Esophagus squamous epithelium (tissue), 5 donors: ENCODE data around the gene DCDC2C. TPM values are rescaled to one million over a fixed set of nuclear protein-coding genes. Genes with fewer than 3 reads are reported as not detected.

Experiments used
- DNase-seq: peaks from one replicate; lab custom pipeline; 2025; lab: John Stamatoyannopoulos, UW
- H3K27ac ChIP-seq, 4 donors: fragments of 200-600 bp; sonication (generic); one replicate each; pipeline ENCODE4 v1.5.1; 2016 to 2019; ENCODE audit warnings: mild to moderate bottlenecking in 1 of 4
- H3K27me3 ChIP-seq, 4 donors: fragments of 200-600 bp; sonication (generic); 1 replicate in 3 of 4; 2 replicates in 1 of 4; pipeline versions ENCODE4 v1.5.1 to v1.6.0; 2017 to 2021; ENCODE audit warnings: antibody characterized with exemption in 1 of 4
- H3K36me3 ChIP-seq, 3 donors: fragments of 200-600 bp; sonication (generic); one replicate each; pipeline ENCODE4 v1.5.1; 2016 to 2019
- H3K4me1 ChIP-seq, 3 donors: fragments of 200-600 bp; sonication (generic); one replicate each; pipeline ENCODE4 v1.5.1; 2017 to 2019
- H3K4me3 ChIP-seq, 4 donors: fragments of 200-600 bp; sonication (generic); 1 replicate in 3 of 4; 2 replicates in 1 of 4; pipeline ENCODE4 v1.5.1; 2016 to 2019; ENCODE audit warnings: mild to moderate bottlenecking in 2 of 4, moderate library complexity in 1 of 4
- H3K9me3 ChIP-seq, 3 donors: fragments of 200-600 bp; sonication (generic); one replicate each; pipeline ENCODE4 v1.5.1; 2016 to 2019
- POLR2A ChIP-seq, 4 donors: fragments of 450-650 bp; IDR thresholded peaks; one replicate each; pipeline ENCODE4 v1.6.1; 2017; ENCODE audit warnings: antibody characterized with exemption in 4 of 4, mild to moderate bottlenecking in 4 of 4, moderate library complexity in 3 of 4
- WGBS, 2 donors: methylation state at CpG; one replicate each; pipeline ENCODE4 v1.1.5; 2018; 5-methylcytosine and 5-hydroxymethylcytosine counted together
- intact Hi-C: fragments of 100-400 bp; cut with DNase I; formaldehyde crosslinking; loops from one replicate; pipeline ENCODE4 v1.15.0; 2022
- total RNA-seq, 4 donors: library from RNA; depleted of rRNA; stranded (reverse); fragments of >200 nt; gene quantifications; one replicate each; pipeline ENCODE4 v1.1.0, GENCODE V29; 2016
- TF ChIP-seq, protein P1 (sequence below), 6 experiments: fragments of 450-650 bp in 4 of 6; fragments of 200-600 bp in 2 of 6; sonication (generic) in 2 of 6; IDR thresholded peaks; one replicate each; pipeline ENCODE4 v1.5.1; 2016 to 2019; ENCODE audit warnings: antibody characterized with exemption in 6 of 6, mild to moderate bottlenecking in 4 of 6, moderate library complexity in 4 of 6
- donor health status: DM: yes; HTN: yes; CAD: no.

DCDC2C gene
- total RNA-seq, 4 donors from 2014 or later = not detected

DNA sequence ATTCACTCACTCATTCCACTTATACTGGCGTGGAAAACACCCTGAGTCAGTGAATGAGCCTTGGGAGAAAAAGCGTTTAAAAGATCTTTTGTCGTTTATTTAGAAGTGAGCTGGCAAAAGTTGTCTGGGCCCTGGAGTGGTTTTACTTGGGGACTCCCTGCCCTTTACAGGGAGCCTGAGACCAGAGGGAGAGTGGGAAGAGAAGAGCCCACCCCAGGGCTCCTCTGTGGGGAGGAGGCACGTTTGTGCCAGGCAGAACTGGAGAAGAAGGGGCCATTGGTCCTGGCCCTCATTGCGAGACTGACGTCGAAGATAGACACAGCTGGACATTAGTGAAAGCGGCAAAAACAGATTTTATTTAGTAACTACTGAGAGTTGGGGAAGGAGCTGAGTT lies 25.7 kb downstream of the DCDC2C start:
- Histone ChIP-seq H3K36me3 (no peaks in the 10 kb centered on the region), H3K27ac (no peak overlapping the region), H3K9me3 (no peaks in the 10 kb centered on the region), H3K4me3 (no peak overlapping the region), H3K4me1 (peaks cover 0 to 8% (median 0%) of the 10 kb centered on the region in 3 donors), H3K27me3 (peaks cover 0 to 6% (median 0%) of the 10 kb centered on the region in 4 donors)
- DNase-seq = no peak
- TF ChIP-seq, protein P1, sequence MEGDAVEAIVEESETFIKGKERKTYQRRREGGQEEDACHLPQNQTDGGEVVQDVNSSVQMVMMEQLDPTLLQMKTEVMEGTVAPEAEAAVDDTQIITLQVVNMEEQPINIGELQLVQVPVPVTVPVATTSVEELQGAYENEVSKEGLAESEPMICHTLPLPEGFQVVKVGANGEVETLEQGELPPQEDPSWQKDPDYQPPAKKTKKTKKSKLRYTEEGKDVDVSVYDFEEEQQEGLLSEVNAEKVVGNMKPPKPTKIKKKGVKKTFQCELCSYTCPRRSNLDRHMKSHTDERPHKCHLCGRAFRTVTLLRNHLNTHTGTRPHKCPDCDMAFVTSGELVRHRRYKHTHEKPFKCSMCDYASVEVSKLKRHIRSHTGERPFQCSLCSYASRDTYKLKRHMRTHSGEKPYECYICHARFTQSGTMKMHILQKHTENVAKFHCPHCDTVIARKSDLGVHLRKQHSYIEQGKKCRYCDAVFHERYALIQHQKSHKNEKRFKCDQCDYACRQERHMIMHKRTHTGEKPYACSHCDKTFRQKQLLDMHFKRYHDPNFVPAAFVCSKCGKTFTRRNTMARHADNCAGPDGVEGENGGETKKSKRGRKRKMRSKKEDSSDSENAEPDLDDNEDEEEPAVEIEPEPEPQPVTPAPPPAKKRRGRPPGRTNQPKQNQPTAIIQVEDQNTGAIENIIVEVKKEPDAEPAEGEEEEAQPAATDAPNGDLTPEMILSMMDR (IDR thresholded peaks at IDR 0.05) = no peak
- TF ChIP-seq POLR2A (IDR thresholded peaks at IDR 0.05) = no peak
- WGBS, 2 donors = 72 to 84% methylated on average over 7 to 8 of the region's 8 CpGs
- intact Hi-C loops = no loop called here

DNA sequence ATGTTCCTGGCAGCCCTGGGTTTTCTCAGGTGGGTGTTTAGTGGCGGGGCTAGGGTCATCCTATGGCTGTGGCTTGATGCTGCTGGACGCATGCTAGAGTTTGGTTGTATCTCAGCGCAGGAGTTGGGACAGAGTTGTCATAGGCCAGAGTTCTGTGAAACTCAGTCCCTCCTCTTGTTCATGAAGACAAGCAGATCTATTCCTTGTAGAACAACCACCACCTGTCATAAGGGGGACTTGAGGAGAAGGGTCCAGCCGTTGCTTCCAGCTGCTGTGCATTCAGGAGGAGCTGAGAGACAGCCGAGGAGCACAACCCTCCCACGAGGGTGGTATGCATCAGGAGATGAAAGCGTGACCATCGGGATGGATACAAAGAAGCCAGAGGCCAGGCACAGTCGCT lies 26.4 kb downstream of the DCDC2C start:
- H3K27ac ChIP-seq = no peak overlapping the region
- no peak overlapping the region for H3K4me3 ChIP-seq
- peaks cover 0 to 6% (median 0%) of the 10 kb centered on the region in 4 donors for H3K27me3 ChIP-seq
- no peaks in the 10 kb centered on the region for H3K36me3 ChIP-seq
- WGBS, 2 donors = 82 to 89% methylated on average over 7 to 9 of the region's 9 CpGs
- H3K9me3 ChIP-seq = no peaks in the 10 kb centered on the region
- no peak for TF ChIP-seq POLR2A (IDR thresholded peaks at IDR 0.05)
- TF ChIP-seq, protein P1 (IDR thresholded peaks at IDR 0.05) = no peak
- intact Hi-C loops = no loop called here
- no peak for DNase-seq
- H3K4me1 ChIP-seq = peaks cover 0 to 8% (median 0%) of the 10 kb centered on the region in 3 donors

DNA sequence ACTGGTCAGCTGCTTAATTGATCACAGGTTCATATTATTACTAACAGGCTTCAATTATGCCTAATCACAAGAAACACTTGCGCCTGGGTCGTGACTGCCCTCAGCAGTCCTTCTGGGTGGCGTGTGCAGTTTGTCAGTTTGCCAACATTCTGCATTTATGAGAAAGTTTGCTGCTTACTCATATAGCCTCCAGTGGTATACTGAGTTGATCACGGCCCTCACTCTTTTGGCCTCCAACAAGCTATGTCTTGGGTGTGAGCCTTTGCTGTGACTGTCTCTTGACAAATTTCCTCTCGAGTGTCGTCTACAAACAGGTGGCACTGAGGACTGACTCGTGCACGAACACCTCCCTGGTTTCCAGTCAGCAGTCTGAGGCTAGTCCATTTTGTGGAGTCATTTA lies 27.3 kb downstream of the DCDC2C start:
- WGBS, 2 donors = 38 to 45% methylated on average over 8 of the region's 8 CpGs
- DNase-seq = no peak
- peaks cover 0 to 6% (median 0%) of the 10 kb centered on the region in 4 donors for H3K27me3 ChIP-seq
- H3K4me1 ChIP-seq = peaks cover 0 to 8% (median 0%) of the 10 kb centered on the region in 3 donors
- no peak overlapping the region for H3K27ac ChIP-seq
- H3K36me3 ChIP-seq = no peaks in the 10 kb centered on the region
- intact Hi-C loops = no loop called here
- TF ChIP-seq POLR2A (IDR thresholded peaks at IDR 0.05) = no peak
- TF ChIP-seq, protein P1 (IDR thresholded peaks at IDR 0.05) = no peak
- H3K4me3 ChIP-seq = no peak overlapping the region
- no peaks in the 10 kb centered on the region for H3K9me3 ChIP-seq

DNA sequence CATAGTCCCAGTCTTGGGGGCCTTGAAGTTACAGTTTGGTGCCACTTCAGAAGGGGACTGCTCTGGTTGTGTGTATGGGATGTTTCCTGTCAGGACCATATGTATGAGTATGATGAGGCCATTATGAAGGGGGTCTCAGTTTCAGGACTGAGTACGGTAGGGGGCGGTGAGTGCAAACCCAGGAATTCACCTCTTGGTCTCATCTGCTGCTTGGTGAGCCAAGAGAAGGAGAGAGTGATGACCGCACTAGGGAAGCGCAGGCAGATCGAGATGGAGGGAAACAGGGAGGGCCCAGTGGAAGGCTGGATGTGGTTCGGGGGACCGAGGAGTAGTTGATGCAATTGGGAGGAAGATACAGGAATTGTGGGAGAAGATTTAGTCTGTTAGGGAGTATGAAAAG lies 28.5 kb downstream of the DCDC2C start:
- H3K9me3 ChIP-seq = no peaks in the 10 kb centered on the region
- TF ChIP-seq POLR2A (IDR thresholded peaks at IDR 0.05) = no peak
- H3K27me3 ChIP-seq = peaks cover 0 to 11% (median 0%) of the 10 kb centered on the region in 4 donors
- H3K27ac ChIP-seq = no peak overlapping the region
- WGBS, 2 donors = 91 to 93% methylated on average over 7 of the region's 7 CpGs
- DNase-seq = no peak
- no peaks in the 10 kb centered on the region for H3K36me3 ChIP-seq
- intact Hi-C loops = no loop called here
- H3K4me3 ChIP-seq = no peak overlapping the region
- peaks cover 0 to 8% (median 0%) of the 10 kb centered on the region in 3 donors for H3K4me1 ChIP-seq

DNA sequence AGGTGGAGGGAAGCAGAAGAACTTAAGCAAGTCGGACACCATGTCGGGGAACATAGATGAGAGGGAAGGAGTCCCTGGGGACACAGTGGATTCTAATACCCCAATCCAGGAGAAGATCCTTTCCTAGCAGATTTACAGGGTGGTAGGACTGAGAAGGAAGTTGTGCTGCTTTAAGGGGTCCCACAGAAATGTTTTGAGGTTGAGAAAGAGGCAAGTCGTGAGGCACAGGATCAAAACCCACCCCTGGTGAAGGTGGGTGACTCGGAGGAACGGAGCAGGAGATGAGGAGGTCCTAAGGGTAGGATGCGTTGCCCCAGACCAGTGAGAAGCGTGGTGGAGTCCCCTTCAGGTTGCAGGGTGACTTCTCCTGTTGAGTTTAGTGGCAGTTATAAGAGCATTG lies 32.7 kb downstream of the DCDC2C start:
- H3K4me1 ChIP-seq = no peaks in the 10 kb centered on the region
- WGBS, 2 donors = 79 to 82% methylated on average over 7 of the region's 7 CpGs
- TF ChIP-seq, protein P1 (IDR thresholded peaks at IDR 0.05) = no peak
- TF ChIP-seq POLR2A (IDR thresholded peaks at IDR 0.05) = no peak
- H3K9me3 ChIP-seq = no peaks in the 10 kb centered on the region
- intact Hi-C loops = no loop called here
- peaks cover 0 to 5% (median 0%) of the 10 kb centered on the region in 4 donors for H3K27me3 ChIP-seq
- H3K27ac ChIP-seq = no peak overlapping the region
- no peaks in the 10 kb centered on the region for H3K36me3 ChIP-seq
- DNase-seq = no peak
- no peak overlapping the region for H3K4me3 ChIP-seq

DNA sequence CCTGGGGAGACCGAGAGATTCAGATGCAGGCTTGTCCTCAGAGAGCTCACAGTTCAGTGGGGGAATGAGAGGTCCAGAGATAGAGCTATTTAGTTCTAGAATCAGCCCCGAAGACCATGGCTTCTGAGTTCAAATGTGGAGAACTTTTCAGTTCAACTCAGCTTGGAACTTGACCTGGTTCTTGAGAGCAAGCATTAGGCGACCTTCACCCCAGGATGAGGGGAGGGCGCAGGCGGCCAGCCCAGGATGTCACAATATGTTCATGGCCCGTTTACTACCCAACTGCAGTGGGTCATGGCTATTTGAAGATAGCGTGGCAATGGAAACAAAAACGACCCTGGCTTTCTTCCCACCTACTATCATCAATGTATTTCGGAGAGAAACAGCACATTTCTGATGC lies 33.8 kb downstream of the DCDC2C start:
- no peaks in the 10 kb centered on the region for H3K4me1 ChIP-seq
- WGBS, 2 donors = 68 to 76% methylated on average over 7 of the region's 9 CpGs
- H3K4me3 ChIP-seq = no peak overlapping the region
- no peak overlapping the region for H3K27ac ChIP-seq
- no peaks in the 10 kb centered on the region for H3K36me3 ChIP-seq
- intact Hi-C loops = no loop called here
- TF ChIP-seq POLR2A (IDR thresholded peaks at IDR 0.05) = no peak
- TF ChIP-seq, protein P1 (IDR thresholded peaks at IDR 0.05) = no peak
- H3K27me3 ChIP-seq = peaks cover 0 to 5% (median 0%) of the 10 kb centered on the region in 4 donors
- DNase-seq = no peak
- H3K9me3 ChIP-seq = no peaks in the 10 kb centered on the region
